Measurements from ENCODE around the gene EPS8.

GRCh38 chr12:15689751-15690191 lies 99.4 kb downstream of the EPS8 start:
- no peak for TF ChIP-seq EP300 (IDR thresholded peaks at IDR 0.05)
- no peak for TF ChIP-seq POLR2AphosphoS5 (IDR thresholded peaks at IDR 0.05)
